Measurements from ENCODE around the gene PLD2.
"Not testable (repeated sequence)": the region's sequence is repeated elsewhere in the genome, so short reads cannot be mapped to it uniquely, and the experiment has no call there.

Gene PLD2

GRCh38 chr17:4790705-4791088 is 16.3 kb upstream of the PLD2 start:
- DNase-seq (ENCODE audit: low spot score) = no peak

- DNase-seq (ENCODE audit: low spot score) = no peak
These were observed 11.8 kb upstream of the PLD2 start for GRCh38 chr17:4795168-4795567.

GRCh38 chr17:4796552-4796920 is 10.4 kb upstream of the PLD2 start:
- DNase-seq (ENCODE audit: low spot score) = peak; percentile 61

GRCh38 chr17:4800462-4801196 is 6.3 kb upstream of the PLD2 start:
- no peak for DNase-seq (ENCODE audit: low spot score)

- DNase-seq (ENCODE audit: low spot score) = no peak
These were observed 4.7 kb upstream of the PLD2 start, which contains the start of gene C17orf114 for GRCh38 chr17:4802228-4802627. Gene C17orf114, minus strand, starts transcription at chr17:4802328.

GRCh38 chr17:4806456-4806776 is 536 bp upstream of the PLD2 start:
- DNase-seq (ENCODE audit: low spot score) = peak; percentile 30

GRCh38 chr17:4807605-4808377 is 839 bp downstream of the PLD2 start:
- DNase-seq (ENCODE audit: low spot score) = no peak

- no peak for DNase-seq (ENCODE audit: low spot score)
These were observed 1.4 kb downstream of the PLD2 start for GRCh38 chr17:4808378-4808767.

GRCh38 chr17:4810696-4811290 is 3.8 kb downstream of the PLD2 start:
- no peak for DNase-seq (ENCODE audit: low spot score)

- no peak for DNase-seq (ENCODE audit: low spot score)
These were observed 4.5 kb downstream of the PLD2 start for GRCh38 chr17:4811471-4811870.

GRCh38 chr17:4812690-4813089 is 5.7 kb downstream of the PLD2 start:
- DNase-seq (ENCODE audit: low spot score) = no peak

GRCh38 chr17:4815043-4815675 is 8.2 kb downstream of the PLD2 start:
- DNase-seq (ENCODE audit: low spot score) = no peak

- no peak for DNase-seq (ENCODE audit: low spot score)
These were observed 9.9 kb downstream of the PLD2 start for GRCh38 chr17:4816826-4817225.

- no peak for DNase-seq (ENCODE audit: low spot score)
These were observed 11.3 kb downstream of the PLD2 start for GRCh38 chr17:4818276-4818675.

- no peak for DNase-seq (ENCODE audit: low spot score)
These were observed 15.9 kb downstream of the PLD2 start for GRCh38 chr17:4822835-4823234.

- DNase-seq (ENCODE audit: low spot score) = no peak
These were observed 16.6 kb downstream of the PLD2 start for GRCh38 chr17:4823373-4824089.

- DNase-seq (ENCODE audit: low spot score) = no peak
These were observed 20.4 kb downstream of the PLD2 start for GRCh38 chr17:4827399-4827798.

- not testable (repeated sequence) for DNase-seq (ENCODE audit: low spot score)
These were observed 25.9 kb downstream of the PLD2 start for GRCh38 chr17:4832829-4833177.

GRCh38 chr17:4833178-4833940 is 26.4 kb downstream of the PLD2 start, which contains the start of gene MINK1:
Gene MINK1, plus strand, starts transcription at chr17:4833340. Its CDS starts 244 bp downstream, at chr17:4833584.
- DNase-seq (ENCODE audit: low spot score) = peak; percentile 94

GRCh38 chr17:4833941-4834680 is 27.2 kb downstream of the PLD2 start:
- DNase-seq (ENCODE audit: low spot score) = peak; percentile 67

- DNase-seq (ENCODE audit: low spot score) = peak; percentile 28
These were observed 27.7 kb downstream of the PLD2 start for GRCh38 chr17:4834681-4835020.
